ENCODE results near the gene ALK.

ALK gene

DNA sequence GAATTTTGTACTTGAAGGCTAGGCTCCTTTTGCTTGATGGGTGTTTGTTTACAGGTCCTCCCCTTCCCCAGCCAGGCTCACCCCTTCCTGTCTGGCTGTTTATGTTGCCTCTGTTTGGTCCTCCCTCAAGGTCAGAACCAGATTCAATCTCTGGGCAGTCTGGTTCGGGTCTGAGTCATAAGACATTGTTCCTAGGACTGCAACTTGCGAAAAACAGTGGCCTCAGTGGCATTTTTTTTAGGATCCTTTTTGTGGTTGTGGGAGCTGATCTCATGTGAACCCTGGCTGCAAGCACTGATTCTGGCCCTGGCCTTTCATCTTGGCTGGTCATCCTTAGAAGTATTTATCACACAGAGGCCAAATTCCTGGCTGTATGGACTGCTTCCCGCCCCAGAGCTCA lies 435.8 kb downstream of the ALK start:
- no peak for DNase-seq (ENCODE audit: low read depth)

DNA sequence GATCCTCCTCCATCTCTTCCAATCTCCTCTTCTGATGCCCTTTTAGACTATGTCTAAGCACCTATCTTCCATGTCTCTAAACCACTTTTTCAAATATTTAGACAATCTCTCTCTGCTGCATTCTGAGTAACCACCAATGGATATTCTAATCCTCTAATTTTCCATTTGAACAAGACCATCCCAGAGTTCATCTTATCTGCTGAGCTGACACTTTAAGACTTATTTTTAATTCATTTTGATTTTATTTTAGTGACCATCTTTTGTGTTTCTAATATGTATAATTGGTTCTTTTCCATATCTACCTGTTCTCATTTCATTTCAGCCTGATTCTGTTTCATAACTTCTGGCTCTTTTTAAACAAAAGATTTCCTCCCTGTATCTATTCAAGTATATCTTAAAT lies 436.3 kb downstream of the ALK start:
- DNase-seq (ENCODE audit: low read depth), result no peak

DNA sequence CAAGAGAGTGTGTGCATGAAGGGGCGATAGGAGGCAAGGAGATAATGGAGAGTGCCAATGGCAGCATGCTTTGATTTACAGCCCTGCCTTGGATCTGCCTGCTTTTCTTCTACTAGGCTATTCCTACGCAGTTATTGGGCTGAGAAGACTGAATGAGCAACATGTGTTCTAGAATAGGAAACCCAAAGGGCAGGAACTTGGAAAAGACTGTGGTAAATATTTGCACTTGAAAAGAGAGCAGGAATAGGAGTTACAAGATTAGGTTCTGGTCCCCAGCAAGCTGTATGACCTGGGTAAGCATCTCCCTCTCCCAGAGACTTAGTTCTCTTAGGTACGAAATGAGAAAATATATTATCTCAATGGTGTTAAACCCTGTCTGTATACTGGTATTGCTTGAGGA lies 438.5 kb downstream of the ALK start:
- DNase-seq (ENCODE audit: low read depth), result no peak

DNA sequence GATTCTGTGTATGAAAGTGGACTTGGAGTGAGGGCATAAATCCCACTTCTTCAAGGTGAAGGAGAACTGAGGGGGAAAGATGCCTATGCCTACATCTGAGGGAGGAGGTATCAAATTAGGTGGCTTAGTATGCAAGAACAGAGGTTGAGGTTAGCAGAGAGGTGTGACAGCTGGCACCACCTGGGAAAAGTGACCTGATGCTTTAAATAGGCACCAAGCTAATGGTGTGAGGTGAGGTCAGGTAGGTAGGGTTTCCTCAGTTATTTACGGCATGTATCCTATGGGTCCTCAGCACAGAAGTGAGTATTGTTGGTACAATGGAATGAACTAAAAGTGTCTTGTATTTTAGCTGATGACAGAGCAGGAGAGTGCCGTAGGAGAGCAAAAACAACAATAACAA lies 439.0 kb downstream of the ALK start:
- no peak for DNase-seq (ENCODE audit: low read depth)

DNA sequence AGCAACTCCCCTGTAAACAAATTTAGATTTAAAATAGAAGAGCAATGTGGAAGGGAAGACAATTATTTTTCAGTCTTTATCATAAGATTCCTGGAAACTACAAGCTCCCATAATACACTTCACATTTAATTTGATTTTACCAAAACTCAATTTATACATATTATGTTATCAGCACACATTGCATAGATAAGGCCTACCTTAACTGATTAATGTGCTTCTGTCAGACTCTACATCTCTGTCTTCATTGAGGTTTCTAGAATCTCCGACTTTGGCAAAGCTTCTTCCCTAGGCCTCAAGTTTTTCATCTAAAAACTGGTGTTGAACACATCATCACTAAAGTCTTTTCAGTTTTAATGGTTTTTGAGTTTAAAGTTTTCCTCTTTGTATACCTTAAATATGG lies 440.1 kb downstream of the ALK start:
- DNase-seq (ENCODE audit: low read depth), result no peak

DNA sequence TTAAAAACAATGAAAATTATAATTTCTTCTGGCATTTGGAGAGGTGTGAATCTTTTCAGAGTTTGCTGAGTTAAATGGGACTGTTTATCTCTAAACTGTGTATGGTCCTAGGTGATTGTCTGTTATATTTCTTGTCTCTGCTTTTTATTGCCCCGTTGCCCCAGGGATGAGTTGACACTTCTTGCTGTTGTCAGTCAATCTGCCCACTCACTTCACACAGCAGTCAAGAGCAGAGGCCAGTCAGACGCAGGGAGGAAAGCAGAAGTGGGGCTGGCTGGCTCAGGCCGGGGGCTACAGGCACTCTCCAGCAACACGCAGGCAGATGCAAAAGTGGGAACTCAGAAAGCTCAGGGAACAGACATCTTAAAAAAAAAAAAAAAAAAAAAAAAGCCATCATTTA lies 441.0 kb downstream of the ALK start:
- no peak for DNase-seq (ENCODE audit: low read depth)

DNA sequence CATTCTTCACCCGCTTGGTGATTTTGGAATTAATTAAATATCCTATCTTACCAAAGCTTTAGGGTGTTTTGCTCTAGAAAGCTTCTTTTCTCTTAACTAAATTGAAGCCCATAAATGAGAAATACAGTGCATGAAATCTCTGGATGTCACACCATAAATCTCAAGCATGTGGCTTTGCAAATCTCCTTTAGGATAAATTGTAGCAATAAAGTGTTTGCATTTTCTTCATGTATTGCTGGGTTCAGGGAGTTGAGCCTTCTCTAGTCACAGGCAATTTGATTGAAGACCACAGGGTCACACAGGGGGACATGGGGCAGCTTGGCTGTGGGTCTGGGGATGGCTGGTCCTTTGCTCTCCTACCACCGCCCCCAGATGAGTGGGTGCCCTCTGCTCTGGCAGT lies 442.0 kb downstream of the ALK start:
- DNase-seq (ENCODE audit: low read depth), result no peak

DNA sequence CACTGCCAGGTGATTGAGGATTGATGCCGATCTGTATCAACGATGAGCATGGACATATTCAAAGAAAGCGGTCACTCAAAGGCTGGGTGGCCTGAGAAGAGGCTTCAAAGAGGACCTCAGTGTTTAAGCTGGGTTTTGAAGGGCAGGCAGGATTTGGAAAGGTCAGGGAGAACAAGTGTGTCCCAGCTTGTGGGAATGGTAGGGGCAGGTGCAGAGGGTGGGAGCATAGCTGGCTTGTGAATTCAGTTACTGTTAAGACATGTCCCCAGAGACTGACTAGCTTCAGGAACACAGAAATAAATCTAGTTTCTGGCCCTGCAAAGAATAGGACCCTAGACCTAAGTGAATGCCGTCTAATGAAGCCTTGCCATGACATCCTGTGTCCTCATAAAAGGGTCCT lies 442.7 kb downstream of the ALK start:
- no peak for DNase-seq (ENCODE audit: low read depth)

DNA sequence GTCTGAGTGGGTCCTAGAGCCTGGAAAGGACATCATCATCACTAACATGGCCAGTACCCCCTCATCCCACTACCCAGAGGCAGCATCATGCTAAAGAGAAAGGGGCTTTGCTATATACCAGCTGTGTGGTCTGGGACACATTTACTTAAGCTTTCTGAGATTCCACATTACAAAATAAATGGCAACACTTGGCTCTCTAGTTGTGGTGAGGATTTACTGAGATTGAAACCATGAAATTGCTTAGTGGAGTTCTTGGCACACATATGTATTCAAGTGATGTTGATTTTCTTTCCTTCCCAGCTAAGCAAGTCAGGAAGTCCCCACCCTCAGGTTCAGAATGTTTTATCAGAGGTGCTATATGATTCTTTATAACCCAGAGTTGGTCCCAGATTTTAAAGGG lies 444.2 kb downstream of the ALK start:
- no peak for DNase-seq (ENCODE audit: low read depth)

DNA sequence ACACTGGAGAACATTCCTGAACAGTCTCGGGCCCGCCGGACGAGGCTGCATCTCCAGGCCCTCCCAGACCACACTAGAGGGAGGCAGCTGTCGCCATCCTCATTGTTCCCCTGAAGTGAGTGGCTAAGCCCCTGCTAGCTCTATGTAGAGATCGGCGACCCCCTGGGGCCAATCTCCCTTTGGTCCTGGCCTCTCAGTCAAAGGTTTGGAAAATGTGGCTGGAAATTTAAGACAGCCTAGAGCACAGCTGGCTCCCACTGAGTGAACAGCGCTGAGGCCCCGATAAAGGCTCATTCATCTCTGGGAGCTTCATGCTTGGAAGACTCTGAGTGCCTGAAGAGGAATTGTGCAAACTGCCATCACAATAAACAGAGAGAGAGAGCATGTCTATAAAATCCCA lies 445.9 kb downstream of the ALK start:
- DNase-seq (ENCODE audit: low read depth), result no peak

DNA sequence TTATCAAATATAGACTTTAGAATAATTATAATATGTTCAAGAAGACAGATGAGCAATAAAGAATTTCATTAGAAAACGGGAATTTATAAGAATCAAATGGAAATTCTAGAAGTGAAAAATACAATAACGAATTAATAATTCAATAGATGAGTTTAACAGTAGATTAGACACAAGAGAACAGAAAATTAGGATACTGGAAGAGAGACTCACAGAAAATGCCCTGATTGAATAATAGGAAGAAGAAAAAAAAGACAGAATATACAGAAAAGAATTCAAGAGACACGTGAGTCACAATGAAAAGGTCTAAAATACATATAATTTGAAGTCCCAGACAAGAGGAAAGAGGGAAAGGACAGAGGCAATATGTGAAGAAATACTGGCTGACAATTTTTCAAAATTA lies 451.4 kb downstream of the ALK start:
- DNase-seq (ENCODE audit: low read depth), result no peak

DNA sequence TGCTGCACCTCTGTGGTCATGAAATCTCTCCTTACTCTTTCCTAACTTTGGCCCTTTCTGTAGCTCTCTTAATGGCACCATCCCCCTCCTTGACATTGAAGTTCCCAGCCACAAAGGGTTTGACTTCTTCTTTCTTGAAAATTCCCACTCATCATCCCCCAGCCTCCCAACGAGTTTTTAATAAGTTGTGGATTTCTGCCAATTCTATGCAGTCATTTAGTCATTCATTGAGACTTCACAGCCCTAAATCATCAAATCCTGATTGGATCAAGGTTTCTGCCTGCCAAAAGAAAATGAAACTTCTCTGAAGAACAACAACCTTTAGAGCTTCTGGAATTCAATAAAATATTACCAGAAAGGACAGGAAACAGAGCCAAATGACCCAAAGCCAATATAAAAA lies 451.9 kb downstream of the ALK start:
- no peak for DNase-seq (ENCODE audit: low read depth)

DNA sequence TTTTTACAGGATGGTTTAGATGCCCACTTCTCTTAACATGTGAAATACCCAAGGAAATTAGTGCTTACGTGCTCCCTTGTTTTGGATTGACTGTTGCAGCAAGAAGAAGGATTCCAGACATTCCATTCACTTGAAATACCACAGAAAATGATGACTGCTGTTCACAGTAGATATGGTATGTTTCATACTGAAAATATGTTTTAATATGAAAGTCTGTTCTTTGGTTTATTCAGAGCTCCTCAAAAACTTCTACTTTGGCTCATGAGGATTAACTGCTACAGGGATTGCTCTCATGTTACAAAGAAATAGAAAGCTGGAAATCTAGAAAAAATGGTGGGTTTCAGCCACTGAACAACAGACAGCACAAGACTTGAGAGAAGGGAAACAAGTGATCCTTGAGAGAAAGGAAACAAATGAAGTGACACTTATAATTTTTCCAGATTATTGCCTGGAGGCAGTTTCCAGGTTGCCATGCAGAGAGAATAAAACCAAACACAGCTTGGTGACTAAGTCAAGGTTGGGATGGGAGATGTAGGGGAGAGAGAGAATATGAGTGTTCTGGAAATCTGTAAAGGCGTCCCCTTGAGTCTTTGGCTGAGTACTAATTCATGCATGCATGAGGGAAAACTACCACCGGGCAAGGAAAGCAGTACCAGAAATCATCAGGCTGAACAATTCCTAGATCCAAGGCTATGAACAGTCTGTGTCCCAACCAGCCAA lies 458.0 kb downstream of the ALK start:
- DNase-seq (ENCODE audit: low read depth), result no peak

DNA sequence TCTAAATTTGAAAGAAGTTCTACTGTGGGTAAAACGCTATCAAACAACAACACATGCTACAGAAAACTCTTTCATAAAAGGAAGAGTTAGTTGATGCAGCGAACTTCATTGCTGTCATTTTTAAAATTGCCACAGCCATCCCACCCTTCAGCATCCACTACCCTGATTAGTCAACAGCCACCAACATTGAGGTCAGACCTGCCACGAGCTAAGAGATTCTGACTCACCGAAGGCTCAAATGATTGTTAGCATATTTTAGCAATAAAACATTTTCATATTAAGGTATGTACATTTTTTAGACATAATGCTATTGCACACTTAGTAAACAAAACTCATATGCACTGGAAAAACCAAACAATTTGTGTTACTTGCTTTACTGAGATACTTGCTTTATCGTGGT lies 459.1 kb downstream of the ALK start:
- DNase-seq (ENCODE audit: low read depth), result no peak

DNA sequence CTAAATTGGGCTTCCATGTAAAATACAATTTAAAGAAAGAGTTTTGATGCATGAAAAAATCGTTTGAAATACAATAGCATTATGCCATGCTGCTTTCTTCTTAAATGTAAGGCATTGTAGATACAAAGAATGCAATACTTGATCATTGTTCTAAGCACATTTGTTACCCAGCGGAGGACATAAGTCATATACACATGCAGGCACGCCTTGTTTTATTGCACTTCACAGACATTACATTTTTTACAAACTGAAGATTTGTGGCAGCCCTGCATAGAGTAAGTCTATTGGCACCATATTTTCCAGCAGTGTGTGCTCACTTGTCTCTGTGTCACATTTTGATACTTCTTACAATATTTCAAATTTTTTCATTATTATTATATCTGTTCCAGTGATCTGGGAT lies 461.2 kb downstream of the ALK start:
- DNase-seq (ENCODE audit: low read depth), result no peak

DNA sequence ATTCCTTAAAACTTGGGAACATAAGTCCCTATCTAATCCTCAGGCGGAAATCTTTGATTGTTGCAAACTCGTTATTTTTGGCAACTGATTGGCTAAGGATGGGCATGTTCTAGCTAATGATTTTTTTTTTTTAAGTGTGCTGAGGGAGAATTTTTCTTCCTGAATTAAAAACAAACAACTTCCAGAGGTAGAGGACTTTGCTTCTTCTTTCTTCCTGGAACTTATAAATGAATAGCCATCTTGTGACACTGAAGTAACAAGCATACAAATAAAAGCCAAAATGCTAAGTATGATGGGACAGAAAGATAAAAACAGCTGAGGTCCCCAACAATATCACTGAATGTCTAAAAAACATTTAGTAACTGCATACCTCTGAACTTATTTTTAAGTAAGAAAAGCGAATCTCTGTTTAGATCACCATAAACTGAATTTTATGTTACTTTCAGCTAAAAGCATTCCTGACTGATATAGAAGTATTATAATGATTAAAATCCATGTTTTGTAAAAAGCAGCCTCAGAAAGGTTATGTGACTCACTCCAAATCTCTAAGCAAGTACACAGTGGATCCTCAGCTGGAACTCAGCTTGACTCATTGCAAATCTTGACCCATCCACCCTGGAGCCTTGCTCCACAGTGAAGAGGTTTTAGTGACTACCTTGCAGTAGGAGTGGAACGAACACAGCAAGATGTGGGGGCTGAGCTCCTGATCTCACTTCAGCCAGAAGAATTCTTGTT lies 461.8 kb downstream of the ALK start:
- DNase-seq (ENCODE audit: low read depth), result no peak

DNA sequence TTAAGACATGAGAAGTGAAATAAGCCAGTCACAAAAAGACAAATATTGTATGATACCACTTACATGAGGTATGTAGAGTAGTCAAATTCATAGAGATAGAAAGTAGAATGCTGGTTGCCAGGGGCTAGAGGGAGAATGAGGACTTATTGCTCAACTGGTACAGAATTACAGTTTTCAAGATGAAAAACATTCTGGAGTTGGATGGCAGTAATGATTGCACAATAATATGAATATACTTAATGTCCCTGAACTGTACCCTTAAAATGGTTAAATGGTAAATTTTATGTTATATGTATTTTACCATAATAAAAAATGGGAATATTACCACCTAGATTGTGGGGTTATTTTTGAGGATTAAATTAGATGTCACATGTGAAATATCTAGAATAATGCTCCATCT lies 465.0 kb downstream of the ALK start:
- no peak for DNase-seq (ENCODE audit: low read depth)

DNA sequence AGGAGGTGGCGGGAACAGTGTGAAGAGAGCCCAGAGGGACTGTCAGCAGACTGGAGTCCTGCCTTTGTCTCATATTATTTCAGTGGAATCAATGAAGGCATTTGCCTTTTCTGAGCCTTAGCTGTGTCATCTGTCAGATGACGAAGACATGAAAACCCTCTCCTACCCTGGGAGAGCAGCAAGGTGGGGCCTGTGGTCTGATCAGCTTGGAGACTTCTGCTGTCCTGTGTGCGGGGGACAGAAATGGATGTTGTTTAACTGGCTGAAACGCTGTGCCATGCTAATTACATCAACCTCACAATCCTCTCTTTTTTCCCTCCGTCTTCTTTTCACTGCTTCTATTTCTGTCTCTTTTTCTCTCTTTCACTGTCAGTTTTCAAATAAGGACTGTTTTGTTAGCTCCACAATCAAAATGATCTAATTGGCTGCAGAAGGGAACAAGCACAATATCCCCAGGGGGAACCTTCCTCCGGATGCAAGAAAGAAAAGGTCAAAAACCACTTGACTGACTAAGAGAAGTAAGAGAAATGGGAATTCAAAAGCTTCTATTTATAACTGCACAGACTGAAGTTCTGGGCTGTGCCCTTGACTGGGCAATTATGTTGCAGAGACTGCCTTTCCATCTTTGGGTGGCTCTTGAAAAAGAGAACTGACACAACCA lies 466.1 kb downstream of the ALK start:
- DNase-seq (ENCODE audit: low read depth), result no peak

DNA sequence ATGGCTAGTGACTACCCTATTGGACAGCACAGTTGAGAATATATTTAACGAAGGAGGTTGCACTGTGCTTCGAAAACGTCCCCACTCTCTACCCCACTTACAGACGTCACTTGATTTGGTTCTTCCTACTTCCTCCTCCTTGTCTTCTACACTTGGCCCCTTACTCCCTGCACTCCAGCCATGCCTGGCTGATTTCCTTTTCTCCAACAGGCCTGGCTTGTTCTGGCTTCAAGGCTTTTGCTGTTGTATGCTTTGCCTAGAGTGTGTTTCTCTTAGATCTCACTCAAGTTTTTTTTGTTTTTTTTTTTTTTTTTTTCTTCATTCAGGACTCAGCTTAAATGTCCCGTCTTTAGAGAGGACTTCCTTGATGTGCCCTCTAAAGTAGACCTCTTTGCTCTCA lies 469.4 kb downstream of the ALK start:
- DNase-seq (ENCODE audit: low read depth), result no peak

DNA sequence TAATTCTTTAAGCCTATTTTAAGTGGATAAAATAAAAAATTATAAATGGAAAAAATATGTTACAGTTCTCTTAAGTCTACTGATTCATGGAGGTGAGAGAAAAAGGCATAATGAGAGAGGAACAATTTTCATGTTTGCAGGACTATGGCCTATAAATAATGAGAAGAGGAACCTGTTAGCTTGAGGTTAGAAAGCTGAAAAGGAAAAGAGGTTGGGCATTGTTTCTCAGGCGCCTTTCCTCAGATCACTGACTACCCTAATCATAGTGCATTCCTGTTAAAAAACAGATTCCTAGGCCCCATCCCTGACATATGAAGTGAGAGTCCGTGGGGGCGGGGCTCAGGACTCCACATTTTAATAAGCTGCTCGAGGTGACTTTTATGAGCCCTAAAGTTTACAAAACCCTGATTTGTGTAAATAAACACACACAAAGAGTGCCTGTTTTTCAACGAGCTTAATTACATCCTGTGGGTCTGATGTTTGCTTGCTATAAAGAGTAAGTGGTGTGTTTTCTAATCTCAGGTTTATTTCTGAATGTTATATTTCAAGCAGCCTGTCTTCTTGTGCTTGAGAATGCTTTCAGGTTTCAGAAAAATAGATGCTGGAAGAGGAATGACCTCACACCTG lies 470.7 kb downstream of the ALK start:
- no peak for DNase-seq (ENCODE audit: low read depth)

DNA sequence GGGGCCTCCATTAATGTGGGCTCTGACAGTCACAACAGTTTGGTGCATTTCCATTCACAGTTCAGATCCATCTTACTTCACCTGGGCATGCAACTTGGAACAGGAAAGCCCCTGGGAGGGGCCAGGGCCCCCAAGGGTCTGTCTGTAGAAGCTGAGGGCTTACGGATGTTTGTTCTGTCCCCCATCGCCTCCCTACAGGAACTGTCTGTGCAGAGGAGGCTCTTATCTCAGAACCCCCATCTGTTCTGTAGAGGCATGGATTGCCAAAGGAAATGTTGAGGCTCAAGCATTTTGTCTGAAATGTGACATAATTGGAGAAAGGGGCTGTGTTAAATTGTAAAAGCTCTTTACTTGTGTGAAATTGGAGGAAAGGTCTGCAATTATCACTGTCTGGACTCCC lies 471.9 kb downstream of the ALK start:
- DNase-seq (ENCODE audit: low read depth), result no peak

DNA sequence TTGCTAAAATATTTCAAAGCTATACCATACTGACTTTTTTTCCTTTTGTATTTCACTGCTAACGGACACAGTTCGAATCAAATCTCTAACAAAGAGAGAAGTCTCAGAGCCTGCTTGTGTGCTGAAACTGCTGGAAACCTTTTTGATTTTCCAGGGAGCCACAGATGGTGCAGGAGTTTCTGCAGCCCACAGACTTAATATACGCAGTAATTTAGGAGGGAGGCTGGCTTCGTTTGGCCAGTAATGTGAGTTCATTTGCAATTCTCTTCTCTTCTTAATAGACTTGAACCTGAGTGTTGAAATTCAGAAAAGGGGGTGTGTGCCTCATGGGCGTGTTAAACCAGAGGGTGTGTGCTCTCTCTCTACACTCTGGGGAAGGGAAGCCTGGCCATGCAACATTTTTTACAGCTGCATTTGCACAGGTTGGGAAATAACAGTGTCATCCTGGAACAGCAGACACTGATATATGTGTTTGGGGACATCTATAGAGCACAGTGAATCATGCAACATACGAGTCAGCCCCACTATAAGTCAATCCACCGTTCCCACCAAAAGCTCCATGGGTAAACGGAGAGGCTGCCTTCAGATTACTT lies 473.2 kb downstream of the ALK start:
- DNase-seq (ENCODE audit: low read depth), result no peak

DNA sequence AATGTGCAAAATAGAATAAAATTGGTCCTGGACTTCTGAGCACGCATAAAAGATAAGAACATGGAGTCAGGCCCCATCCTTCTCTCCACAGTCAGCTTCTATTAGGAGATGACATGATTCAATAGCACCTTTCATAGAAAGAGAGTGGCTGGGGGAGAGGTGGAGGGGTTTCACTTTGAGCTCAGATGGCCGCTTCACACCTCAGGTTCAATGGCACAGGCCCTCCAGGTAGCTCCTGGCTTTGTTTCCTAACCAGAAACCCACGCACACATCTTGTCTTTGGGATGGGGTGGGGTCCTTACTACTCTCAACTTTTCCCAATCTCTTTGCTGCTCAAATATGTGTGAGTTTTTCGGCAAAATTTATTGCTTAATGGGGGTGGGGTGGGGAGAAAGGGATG lies 473.9 kb downstream of the ALK start:
- no peak for DNase-seq (ENCODE audit: low read depth)
